SK-N-MC (cell line): ENCODE measurements around the gene NDUFS8.

Experiments
- EZH2 ChIP-seq: fragments of 200-600 bp; sonication (generic); IDR thresholded peaks from one replicate; pipeline ENCODE4 v1.6.1; 2017; ENCODE audit warnings: antibody characterized with exemption
- FOXP2 ChIP-seq: optimal IDR thresholded peaks from 2 replicates; pipeline ENCODE3; 2011; ENCODE audit warnings: mild to moderate bottlenecking, moderate library complexity; ENCODE audit not compliant: insufficient read depth; ENCODE audit errors: extremely low read length, control extremely low read depth

DNA sequence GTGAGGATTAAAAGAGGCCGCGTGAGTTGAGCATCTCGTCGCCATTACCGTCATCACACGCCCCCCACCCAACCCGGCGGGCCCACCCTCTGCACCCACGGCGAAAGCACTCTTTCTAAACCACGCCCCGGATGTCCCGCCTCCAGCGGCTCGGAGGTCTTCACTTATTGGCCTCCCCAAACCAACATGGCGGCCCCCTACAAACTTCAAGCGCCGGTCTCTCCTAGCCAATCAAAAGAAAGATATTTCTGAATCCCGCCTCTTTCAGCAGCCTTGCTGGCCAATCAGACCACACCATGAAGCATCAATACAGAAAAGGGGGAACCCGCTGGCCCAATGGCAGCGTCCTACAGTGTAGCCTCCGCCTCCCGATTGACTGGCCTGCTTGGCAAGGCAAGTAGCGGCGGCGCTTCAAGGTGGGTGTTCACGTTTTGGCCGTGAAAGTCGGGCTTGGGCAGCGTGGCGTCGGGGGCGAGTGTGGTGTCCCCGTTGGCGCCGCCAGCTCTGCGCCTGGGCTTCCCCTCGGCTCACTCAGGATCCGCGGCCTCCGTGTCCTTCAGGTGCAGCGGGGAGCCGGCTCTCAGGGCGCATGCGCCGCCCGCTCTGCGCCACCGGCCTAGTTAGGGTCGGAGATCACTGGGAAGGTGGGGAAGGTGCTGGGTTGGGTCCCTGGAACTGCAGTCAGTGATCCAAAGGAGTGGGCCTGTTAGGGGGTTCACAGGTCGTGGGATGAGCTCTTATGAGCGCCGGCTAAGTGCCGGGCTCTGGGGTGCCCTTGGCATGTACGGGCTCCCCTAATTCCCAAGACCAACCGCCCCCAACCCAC, at the start of gene NDUFS8:
- TF ChIP-seq EZH2 (no peak), FOXP2 (peak; percentile 11)
